Measurements from ENCODE around the gene TRMU. TPM values are rescaled to one million over a fixed set of nuclear protein-coding genes. Genes with fewer than 3 reads are reported as not detected.

TRMU gene
- total RNA-seq, 1 donor from 2014 or later = 44.0 TPM

DNA sequence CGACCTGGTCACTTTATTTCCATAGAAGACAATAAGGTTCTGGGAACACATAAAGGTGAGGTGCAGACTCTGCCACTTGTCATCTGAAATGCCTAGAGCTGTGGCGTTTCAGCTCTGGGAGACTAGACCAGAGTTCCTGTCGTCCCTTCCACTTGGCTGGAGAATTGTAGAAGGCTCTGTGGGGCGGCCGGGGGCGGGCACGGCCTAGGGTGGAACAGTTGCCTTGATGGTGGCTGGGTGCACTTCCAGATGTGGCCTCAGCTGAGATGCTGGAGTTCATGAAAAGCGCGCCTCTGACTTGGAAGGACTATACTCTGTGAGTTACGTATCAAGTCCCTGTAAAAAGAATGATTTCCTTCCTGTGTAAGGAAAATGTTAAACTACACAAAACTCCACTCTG, 16.8 kb downstream of the TRMU start:
- intact Hi-C loops (cut with micrococcal nuclease) = no loop called here
- no peak for DNase-seq

DNA sequence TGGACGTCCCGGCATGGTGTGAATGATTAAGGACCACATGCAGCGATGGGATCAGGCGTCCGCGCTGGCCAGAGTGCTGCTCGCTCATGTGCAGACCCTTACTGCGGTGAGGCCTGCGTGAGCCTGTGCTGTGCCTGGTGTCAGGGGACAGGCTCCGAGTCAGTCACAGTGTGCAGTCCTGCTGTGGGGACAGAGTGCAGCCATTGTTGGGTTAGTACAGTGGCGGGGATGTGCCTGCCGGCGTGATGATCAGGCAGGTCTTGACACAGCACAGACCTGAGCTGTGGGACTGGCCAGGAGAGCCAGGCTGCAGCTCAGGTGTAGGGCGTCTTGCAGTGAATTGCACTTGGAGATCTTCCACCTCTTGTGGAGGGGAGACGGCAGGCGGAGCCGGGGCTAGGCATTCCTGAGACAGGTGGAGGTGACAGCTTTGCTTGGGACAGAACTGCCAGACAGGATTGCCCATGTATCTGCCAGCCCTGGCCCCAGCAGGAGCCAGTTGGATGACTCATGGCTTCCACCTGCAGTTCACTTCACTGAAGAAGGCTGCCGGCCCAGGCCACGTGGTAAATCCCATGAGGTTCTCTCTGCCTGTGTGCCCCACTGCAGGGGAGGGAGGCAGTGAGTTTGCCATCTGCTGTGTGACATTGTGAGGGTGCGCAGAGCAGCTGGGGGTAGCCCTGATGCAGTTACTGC, 17.3 kb downstream of the TRMU start:
- peak; percentile 81 for DNase-seq
- intact Hi-C loops (cut with micrococcal nuclease) = no loop called here
- peak; percentile 79 for ATAC-seq

More for the DNA sequence above, 16.8 kb downstream of the TRMU start:
- no peak for ATAC-seq

DNA sequence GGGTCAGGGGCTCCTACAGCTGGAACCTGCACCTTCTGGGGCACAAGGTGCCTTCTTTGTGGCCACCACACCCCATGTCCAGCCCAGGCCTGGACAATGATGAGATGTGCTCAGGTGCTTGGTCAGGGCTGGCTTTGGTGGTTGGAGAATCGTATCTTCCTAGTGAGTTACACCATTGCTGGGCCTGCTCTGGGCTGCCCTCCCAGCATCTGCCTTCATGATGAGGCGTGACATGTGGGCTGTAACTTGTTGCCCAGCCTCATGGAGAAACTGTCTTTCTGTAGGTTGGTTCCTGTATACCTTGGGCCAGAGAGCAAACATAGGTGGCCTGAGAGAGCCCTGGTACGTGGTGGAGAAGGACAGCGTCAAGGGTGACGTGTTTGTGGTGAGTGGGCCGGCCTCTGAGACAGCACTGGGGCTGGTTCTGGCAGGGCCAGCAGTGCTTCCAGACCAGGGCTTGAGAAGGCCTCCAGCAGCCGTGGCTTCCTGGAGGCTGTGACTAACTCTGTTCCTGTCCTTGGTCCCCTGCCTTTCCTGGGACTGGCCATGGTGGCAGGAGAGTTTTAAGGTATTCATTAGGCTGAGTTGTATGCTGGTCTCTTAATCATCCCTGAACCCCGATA, 18.1 kb downstream of the TRMU start:
- intact Hi-C loops (cut with micrococcal nuclease) = no loop called here
- no peak for DNase-seq
- ATAC-seq = peak; percentile 17

DNA sequence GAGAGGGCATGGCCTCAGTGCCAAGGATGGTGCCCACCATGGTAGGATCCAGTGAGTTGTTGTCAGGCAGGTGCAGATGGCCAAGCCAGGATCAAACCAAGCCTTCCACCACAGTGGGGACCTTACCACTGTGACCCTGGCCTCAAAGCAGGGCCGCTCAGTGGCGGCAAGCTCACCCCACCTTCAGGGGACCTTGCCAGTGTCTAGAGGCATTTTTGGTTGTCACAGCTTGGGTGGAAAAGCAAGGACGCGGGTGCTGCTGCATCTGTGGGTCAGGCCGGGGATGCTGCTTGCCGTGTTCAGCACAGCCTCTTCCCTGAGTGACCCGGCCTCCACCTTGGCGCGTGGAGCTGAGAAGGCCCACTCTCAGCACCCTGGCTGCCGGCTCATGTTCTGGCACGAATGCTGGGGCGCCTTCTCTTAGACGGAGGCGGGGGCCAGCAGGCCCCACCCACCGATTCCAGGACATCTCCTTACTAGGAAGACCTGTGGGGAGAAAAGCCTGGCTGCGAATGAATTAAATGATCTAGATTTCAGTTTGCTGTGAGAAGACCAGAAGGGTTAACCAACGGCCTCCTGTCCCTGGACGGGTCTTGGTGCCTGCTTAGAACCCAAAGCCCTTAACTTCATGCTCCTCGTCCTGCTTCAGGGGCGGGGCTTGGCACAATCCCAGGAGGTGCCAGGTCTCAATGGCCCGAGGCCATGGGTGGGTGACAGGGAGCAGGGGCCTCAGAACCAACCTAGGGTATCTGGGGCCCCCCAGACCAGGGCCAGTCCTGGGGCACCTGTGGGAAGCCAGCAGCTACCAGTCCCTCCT, 18.9 kb downstream of the TRMU start:
- ATAC-seq = no peak
- intact Hi-C loops (cut with micrococcal nuclease) = no loop called here
- no peak for DNase-seq

DNA sequence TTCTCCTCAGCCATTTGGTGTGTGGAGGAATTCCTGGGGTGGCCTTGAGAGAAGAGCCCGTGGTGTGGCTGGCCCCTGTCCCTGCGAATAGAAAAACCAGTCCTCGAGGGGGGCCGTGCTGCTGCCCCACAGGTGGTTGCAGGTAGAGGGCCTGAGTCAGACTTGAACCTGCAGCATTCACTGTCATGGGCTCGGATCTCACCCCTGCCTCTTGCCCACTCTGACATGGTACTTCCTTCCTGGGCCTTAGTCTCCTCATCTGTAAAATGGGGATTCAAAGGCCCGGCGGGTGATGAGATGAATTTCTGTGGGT, 19.4 kb downstream of the TRMU start:
- no peak for ATAC-seq
- intact Hi-C loops (cut with micrococcal nuclease) = no loop called here
- no peak for DNase-seq

DNA sequence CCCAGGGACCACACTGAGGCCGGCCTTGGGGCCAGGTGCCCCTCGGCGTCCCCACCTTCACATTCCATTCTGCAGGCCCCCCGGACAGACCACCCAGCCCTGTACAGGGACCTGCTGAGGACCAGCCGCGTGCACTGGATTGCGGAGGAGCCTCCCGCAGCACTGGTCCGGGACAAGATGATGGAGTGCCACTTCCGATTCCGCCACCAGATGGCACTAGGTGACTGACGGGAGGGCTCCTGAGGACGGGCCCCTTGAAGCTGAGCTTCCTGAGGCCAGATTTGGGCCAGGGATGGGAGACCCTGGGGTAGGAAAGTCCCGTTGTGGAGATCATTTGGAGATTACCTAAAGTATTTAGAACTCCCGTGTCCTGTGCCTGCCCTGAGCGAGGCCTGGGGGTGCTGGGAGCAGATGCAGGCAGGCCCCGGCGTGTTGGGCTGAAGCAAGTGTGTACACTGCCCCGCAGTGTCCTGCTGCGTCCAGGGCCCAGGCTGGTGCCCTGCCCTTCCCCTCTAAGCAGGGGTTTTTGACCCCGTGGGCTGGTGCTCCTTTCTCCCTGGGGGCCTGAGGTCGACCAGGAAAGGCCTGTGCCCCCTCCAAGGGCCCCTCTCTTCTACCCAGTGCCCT, 20.0 kb downstream of the TRMU start:
- DNase-seq (peak; percentile 81), ATAC-seq (peak; percentile 32)
- intact Hi-C loops (cut with micrococcal nuclease) = no loop called here

DNA sequence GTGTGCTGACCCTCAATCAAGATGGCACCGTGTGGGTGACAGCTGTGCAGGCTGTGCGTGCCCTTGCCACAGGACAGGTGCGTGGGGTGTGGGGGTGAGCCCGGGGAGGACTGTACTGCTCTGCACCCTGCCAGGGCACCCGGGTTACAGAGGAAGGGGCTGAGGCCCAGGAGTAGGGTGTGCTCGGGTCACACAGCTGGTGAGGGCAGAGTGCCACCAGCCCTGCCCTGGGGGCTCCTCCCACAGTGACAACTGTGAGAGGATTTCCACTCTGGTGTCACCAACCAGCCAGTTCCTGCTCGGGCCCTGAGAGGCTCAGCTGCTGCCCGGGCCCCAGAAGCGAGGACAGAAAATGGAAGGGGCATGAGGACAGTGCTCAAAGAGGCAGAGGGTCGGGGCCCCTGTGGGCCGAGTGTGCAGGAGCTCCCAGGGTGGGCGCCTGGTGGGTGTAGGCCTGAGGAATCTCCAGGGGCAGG, 20.5 kb downstream of the TRMU start:
- intact Hi-C loops (cut with micrococcal nuclease) = no loop called here
- ATAC-seq = no peak
- DNase-seq = no peak

DNA sequence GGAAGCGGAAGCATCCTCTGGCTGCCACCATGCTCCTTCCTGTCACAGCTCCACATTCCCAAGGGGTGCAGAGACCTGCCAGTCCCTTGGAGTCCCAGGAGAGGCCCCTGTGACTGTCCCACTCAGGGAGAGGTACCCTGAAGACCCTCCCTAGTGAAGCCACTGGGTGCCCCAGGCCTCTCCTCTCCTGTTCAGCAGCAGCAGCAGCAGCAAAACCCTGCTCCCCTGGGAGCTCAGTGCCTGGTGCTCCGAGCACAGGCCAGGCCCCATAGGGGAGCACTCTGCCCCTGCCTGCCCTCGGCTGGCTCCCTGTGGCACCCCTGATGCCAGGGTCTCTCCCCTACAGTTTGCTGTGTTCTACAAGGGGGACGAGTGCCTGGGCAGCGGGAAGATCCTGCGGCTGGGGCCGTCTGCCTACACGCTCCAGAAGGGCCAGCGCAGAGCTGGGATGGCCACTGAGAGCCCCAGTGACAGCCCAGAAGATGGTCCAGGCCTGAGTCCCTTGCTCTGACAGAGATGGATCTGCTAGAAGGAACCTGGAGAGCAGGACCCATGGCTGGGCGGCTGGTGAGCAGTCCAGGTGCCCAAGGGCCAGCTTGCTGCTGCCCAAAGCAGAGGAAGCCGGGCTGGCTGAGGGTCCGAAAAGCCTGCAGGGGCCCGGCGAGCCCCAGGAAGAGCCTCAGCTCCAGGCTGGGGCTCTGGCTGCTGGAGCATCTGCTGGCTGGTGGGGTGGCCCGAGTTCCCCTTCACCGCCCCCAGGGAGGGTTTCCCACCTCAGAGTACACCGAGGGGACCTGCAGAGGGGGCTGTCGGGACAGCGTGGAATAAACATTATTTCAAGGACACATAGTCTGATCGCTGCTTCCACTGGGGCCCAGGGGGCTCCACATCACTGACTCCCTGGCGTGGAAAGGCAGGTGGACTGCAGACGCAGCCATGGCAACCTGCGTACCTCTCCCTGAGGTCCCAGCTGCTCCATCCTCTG, 21.3 kb downstream of the TRMU start:
- DNase-seq (no peak), ATAC-seq (no peak)
- intact Hi-C loops (cut with micrococcal nuclease) = no loop called here

DNA sequence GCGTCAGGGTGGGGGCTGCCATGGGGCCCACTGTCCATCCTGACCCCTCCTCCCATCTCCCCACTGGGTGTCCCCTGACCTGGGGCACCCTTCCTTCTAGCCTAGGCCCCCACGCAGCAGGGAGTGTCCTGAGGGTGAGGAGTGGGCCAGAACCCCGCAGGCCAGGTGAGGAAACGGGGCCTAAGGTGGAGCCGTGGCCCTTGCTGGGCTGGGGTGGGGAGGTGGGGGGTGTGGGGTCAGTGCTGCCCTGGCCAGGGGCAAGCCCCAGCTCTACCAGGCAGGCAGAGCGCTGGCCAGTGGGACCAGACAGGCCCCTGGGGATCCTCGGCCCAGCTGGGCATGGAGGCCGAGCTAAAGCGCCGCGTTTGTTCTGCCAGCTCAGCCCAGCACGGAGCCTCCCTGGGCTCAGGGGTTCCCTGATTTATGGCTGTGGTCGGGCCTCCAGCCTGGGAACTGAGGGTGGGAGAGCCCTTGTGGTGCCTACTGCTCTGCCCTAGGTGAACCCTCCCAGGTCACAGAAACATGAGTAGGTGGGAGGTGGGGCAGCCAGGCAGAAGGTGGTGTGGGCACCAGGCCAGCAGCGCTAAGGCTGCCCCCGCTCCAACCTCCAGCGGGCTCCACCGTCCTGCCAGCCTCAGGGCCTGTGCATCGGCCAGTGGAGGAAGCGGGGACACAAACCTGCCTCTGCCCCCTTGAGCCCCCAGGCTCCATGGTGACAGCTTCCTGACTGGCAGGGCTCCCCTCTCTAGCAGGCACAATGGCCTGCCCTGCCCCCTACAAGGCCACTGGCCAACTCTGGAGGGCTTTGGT, 22.4 kb downstream of the TRMU start:
- ATAC-seq = no peak
- no peak for DNase-seq
- intact Hi-C loops (cut with micrococcal nuclease) = no loop called here

DNA sequence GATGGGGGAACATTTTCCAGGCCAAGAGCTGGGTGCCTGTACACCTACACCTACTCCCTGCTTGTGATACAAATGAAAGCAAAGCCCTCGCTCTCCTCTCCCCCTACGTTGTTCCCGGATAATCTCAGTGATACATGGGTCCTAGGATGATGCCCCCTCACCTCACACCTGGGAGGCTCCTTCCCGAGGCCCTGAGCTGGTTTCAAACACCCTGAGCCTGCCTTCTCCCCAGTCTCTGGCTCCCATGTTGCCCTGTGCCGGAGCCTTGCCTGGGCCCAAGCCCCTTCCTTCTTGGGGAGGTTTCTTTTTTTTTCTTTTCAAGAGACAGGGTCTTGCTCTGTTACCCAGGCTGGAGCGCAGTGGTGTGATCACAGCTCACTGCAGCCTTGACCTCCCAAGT, 23.3 kb downstream of the TRMU start:
- ATAC-seq = no peak
- DNase-seq = no peak
- intact Hi-C loops (cut with micrococcal nuclease) = no loop called here

DNA sequence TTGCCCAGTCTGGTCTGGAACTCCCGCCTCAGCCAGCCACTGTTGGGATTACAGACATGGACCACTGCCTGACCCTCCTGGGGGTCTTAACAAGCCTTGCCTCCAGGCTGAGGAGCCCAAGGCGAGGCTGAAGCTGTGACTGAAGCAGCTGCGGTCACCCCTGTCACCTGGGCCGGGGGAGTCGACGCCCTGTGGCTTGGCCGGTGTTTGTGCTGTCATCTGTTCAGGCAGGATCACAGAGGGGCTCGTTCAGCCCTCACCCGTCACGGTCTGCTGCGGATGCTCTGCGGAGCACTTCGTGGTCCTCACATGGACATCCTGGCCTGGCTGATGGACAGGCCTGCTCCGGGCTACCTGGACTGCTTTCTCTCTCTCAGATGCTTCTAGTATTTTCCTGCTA, 23.8 kb downstream of the TRMU start:
- DNase-seq (no peak), ATAC-seq (no peak)
- intact Hi-C loops (cut with micrococcal nuclease) = no loop called here

DNA sequence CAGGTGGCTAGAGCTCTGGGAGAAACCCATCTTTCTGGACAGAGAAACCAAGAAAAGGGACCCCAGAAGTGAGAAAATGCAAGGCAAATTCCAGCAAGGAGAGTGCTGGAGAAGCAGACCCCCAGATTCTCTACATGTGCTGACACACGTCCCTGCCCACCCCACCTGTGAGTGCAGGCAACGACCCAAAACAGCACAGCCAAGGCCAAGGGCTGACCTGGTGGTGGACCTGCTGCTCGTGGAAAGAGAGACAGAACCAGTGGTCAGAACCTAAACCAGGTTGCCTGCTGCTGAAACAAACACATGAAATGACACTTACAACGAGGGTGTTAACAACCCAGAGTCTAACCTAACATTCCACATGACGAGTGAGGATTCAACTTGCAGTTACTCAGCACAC, 24.6 kb downstream of the TRMU start:
- intact Hi-C loops (cut with micrococcal nuclease) = no loop called here
- no peak for DNase-seq
- ATAC-seq = no peak

DNA sequence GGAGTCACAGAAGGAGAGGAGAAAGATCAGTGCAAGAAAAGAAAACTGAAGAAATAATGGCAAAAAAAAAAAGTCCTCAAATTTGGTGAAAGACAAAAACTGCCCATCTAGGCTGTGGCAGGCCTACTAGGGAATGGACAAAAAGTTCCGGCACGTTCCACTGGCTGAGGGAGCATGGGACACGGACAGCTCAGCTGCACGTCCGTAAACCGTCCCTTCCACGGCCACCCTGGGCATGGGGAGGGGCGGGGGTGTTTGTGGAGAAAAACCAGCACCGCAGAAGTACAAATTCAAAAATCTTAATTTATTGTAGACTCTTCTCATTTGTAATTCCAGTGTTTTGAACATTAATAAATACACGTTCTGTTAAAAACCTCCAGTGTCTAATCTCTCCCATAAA, 25.4 kb downstream of the TRMU start:
- ATAC-seq = no peak
- intact Hi-C loops (cut with micrococcal nuclease) = no loop called here
- DNase-seq = no peak

DNA sequence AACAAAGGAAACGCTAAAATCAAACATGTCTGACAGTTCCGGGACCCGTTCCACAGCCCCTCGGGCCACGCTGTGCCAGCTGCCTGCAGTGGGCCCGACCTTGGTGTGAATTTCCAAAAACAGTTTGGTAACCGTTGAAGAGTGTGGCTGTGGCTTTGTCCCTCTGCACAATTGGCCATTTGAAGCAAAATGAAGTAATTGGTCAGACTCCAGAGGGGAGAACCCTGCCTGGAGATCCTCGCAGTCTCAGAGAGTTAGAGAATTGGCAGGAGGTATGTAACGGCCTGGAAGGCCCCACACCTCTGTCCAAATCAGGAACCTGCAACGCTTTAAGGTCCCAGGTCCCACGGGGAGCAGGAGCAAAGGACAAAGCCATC, 26.3 kb downstream of the TRMU start:
- intact Hi-C loops (cut with micrococcal nuclease) = no loop called here
- ATAC-seq (no peak), DNase-seq (no peak)

DNA sequence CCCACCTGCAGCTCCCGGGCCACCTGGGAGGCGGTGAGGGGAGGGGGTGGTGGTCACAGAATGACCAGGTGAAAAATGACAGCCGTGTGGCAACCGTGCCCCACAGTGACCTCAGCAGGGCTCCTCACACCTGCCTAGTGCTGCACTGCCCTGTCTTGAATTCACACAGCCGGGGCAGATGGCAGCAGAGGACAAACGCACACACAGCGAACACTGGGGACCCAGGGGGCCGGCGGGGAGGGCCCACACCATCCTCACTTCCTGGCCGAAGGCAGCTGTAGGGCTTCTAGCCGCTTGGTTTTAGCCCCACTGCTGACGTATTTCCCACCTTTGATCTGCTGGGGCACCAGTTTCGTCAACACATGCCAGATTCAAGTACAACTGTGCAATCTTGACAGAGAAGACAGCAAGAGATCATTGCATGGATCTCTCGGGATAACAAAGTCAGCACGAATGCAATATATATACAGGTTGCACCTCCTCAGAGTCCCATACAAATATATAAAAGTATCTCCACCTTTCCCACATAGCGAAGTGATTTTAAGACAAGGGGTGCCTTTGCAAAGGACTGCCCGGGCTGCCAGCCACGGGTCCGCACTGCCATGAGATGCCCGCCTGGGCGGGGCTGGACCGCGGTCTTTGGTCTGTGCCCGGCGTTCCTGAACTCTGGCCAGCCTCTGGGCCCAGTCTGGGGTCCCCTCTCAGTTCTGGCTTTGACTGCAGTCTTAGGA, 26.9 kb downstream of the TRMU start:
- ATAC-seq (no peak), DNase-seq (no peak)
- intact Hi-C loops (cut with micrococcal nuclease) = no loop called here

DNA sequence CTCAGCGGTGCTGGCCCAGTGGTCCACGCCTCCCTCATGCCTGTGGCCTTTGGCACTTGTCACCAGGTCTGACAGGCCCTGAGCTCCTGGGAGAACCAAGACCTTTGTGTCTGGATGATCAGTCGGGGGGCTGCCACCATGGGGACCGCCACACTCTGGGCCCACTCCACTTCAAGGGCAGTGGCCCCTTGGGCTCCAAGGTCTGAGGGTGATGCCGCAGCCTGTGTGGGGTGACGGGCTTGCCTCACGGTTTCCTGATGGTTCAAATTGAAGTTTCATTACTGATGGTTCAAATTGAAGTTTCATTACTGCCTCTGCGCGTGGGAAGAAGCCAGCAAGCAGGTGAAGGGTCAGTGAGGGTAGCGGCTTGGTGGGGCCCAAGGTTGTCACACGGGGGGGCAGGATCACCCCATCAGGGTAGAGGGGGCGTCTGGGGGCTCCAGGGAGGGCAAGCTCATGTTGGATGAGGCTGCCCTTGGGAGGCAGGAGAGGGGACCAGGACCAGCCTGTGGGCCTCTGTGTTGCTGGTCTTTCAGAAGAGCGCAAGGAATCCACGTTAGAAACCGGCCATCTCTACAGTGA, 27.5 kb downstream of the TRMU start:
- ATAC-seq = no peak
- intact Hi-C loops (cut with micrococcal nuclease) = no loop called here
- DNase-seq = no peak

DNA sequence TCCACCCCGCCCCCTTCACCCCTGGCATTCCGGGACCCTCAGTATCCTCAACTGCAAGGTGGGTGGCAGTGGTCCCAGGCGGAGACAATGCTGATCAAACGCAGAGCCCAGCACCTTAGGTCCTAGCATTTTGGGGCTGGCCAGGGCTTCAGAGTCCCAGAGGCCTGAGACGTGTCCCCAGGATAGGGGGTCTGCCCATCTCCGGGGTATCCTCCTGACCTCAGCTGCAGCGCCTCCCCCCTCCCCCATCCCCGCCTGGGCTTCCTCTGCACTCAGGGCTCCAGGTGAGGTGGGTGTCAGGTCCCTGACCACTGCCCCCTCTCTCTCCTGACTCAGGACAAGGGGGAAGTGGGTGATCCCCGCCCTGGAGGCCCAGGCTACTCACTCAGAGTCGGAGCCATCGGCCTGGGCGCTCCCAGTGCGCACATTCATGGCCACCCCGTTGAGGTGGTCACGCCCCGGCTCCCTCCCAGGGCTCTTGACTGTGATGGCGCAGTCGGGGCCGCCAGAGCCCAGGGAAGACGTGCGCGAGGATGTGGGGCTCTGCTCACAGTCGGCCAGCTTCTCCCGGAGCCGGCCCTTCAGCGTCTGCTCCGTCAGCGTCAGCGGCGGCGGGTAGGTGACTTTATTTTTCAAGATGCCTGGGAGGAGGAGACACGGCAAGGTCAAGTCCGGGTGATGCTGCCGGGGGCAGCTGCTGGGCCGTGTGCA, 28.3 kb downstream of the TRMU start:
- no peak for DNase-seq
- intact Hi-C loops (cut with micrococcal nuclease) = no loop called here

More for the DNA sequence above, 28.3 kb downstream of the TRMU start:
- no peak for ATAC-seq

Data from left ventricle myocardium superior (tissue), 1 donor.